ENCODE data around the gene ZNF74.
"Not testable (repeated sequence)": the region's sequence is repeated elsewhere in the genome, so short reads cannot be mapped to it uniquely, and the experiment has no call there.

DNA sequence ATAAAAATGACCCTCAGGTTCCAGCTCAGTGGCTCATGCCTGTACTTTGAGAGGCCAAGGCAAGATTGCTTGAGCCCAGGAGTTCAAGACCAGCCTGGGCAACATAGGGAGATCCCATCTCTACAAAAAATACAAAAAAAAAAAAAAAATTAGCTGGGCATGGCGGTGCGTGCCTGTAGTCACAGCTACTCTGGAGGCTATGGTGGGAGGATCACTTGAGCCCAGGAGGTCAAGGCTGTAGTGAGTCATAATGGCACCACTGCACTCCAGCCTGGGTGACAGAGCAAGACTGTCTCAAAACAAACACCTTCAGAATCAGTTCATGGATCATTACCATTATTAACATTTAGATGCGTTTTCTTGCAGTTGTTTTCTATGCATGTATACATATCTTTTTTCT, 15.4 kb downstream of the ZNF74 start:
- TF ChIP-seq, protein P1, sequence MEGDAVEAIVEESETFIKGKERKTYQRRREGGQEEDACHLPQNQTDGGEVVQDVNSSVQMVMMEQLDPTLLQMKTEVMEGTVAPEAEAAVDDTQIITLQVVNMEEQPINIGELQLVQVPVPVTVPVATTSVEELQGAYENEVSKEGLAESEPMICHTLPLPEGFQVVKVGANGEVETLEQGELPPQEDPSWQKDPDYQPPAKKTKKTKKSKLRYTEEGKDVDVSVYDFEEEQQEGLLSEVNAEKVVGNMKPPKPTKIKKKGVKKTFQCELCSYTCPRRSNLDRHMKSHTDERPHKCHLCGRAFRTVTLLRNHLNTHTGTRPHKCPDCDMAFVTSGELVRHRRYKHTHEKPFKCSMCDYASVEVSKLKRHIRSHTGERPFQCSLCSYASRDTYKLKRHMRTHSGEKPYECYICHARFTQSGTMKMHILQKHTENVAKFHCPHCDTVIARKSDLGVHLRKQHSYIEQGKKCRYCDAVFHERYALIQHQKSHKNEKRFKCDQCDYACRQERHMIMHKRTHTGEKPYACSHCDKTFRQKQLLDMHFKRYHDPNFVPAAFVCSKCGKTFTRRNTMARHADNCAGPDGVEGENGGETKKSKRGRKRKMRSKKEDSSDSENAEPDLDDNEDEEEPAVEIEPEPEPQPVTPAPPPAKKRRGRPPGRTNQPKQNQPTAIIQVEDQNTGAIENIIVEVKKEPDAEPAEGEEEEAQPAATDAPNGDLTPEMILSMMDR (conservative IDR thresholded peaks at IDR 0.05 in 1 of 2, IDR thresholded peaks at IDR 0.05 in 1 of 2; ENCODE audit: extremely low read depth in 1 of 2, insufficient read depth in 1 of 2, low read depth in 1 of 2, low read length in 2 of 2), result not testable (repeated sequence)
- TF ChIP-seq EZH2 (IDR thresholded peaks at IDR 0.05; ENCODE audit: borderline replicate concordance, low read length), result not testable (repeated sequence)

Measured in mammary epithelial cell (primary cell).